ENCODE data around the gene COL19A1.

COL19A1 gene

GRCh38 chr6:70225055-70225454 is 358.7 kb downstream of the COL19A1 start:
- DNase-seq (ENCODE audit: low read depth), result no peak

GRCh38 chr6:70231311-70231710 is 365.0 kb downstream of the COL19A1 start:
- DNase-seq (ENCODE audit: low read depth), result no peak

- no peak for DNase-seq (ENCODE audit: low read depth)
These were observed 368.3 kb downstream of the COL19A1 start for GRCh38 chr6:70234561-70235236.

GRCh38 chr6:70236343-70236742 is 370.0 kb downstream of the COL19A1 start:
- no peak for DNase-seq (ENCODE audit: low read depth)

- DNase-seq (ENCODE audit: low read depth), result no peak
These were observed 374.7 kb downstream of the COL19A1 start for GRCh38 chr6:70241031-70241430.

- no peak for DNase-seq (ENCODE audit: low read depth)
These were observed 375.6 kb downstream of the COL19A1 start for GRCh38 chr6:70241991-70242420.

- no peak for DNase-seq (ENCODE audit: low read depth)
These were observed 379.8 kb downstream of the COL19A1 start for GRCh38 chr6:70246118-70246517.

GRCh38 chr6:70252604-70253003 is 386.2 kb downstream of the COL19A1 start:
- no peak for DNase-seq (ENCODE audit: low read depth)

GRCh38 chr6:70253923-70254322 is 387.6 kb downstream of the COL19A1 start:
- DNase-seq (ENCODE audit: low read depth), result no peak

GRCh38 chr6:70254784-70255183 is 388.4 kb downstream of the COL19A1 start:
- DNase-seq (ENCODE audit: low read depth), result no peak

GRCh38 chr6:70257768-70258273 is 391.5 kb downstream of the COL19A1 start:
- no peak for DNase-seq (ENCODE audit: low read depth)

GRCh38 chr6:70258483-70258882 is 392.1 kb downstream of the COL19A1 start:
- no peak for DNase-seq (ENCODE audit: low read depth)
